ENCODE measurements around the gene PPP1R26. TPM values are rescaled to one million over a fixed set of nuclear protein-coding genes. Genes with fewer than 3 reads are reported as not detected.
"Not testable (repeated sequence)": the region's sequence is repeated elsewhere in the genome, so short reads cannot be mapped to it uniquely, and the experiment has no call there.

The PPP1R26 gene
- total RNA-seq, 1 donor from 2014 or later, result 18.5 TPM

- no peak for ATAC-seq
- no peak for DNase-seq (ENCODE audit: missing footprints)
Measured at GRCh38 chr9:135513351-135513846, 33.8 kb downstream of the PPP1R26 start.

DNA sequence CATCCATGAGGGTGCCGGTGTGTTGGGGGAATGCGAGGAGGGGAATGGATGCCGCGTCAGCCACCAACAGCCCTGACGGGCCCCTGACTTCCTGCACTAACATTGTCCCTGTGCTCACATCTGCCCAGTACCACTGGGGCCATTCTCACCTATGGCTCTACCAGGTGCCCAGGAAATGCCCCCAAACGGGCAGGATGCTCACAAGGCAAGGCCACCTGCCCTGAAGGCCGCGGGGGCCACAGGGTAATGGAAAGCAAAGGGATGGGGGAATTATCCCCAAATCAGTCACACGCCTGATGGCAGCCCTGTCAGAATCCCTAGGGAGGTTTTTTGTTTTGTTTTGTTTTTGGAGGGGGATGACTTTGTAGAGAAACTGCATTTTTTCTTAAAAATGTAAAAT is 34.3 kb downstream of the PPP1R26 start:
- intact Hi-C loops (cut with DNase I); ATAC-seq; DNase-seq (ENCODE audit: missing footprints): not testable (repeated sequence)

More at GRCh38 chr9:135513351-135513846, 33.8 kb downstream of the PPP1R26 start:
- intact Hi-C loops (cut with DNase I), result no loop called here

DNA sequence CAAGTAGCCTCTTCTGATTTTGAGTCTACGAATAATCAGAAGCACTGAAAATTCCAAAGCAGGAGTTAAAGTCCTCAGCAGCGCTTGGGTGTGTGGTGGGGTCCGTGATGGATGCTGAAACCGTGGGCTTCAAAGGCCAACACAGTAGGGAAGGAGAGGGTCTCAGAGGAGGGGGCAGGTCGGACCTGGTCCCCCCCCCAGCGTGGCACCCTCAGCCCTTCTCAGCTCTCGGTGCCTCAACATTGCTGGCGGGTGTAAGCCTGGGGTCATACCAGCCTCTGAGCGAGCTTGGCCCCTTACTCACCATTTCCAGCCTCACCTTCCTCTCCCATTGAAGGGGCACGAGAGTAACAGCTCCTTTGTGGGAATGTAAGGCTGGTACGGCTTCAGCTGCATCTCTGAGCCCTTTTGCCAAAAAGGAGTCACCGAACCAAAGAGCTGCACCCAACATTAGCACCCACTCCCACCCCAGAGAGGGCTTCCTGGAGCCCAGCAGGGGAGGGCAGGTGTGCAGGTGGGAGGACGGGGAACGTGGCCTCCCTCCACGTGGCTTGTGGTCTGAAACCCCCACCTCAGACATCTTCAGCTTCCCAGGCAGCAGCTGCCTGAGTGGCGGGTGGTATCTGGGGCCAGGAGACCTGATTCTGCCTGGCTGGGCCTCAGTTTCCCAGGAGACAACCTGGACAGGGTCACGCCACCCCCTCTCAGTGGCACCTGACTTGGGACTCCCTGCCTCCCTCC is 34.9 kb downstream of the PPP1R26 start:
- no peak for ATAC-seq
- intact Hi-C loops (cut with DNase I), result no loop called here
- DNase-seq (ENCODE audit: missing footprints), result no peak

GRCh38 chr9:135515083-135515951 is 35.7 kb downstream of the PPP1R26 start:
- no peak for DNase-seq (ENCODE audit: missing footprints)
- no peak for ATAC-seq
- intact Hi-C loops (cut with DNase I), result no loop called here

DNA sequence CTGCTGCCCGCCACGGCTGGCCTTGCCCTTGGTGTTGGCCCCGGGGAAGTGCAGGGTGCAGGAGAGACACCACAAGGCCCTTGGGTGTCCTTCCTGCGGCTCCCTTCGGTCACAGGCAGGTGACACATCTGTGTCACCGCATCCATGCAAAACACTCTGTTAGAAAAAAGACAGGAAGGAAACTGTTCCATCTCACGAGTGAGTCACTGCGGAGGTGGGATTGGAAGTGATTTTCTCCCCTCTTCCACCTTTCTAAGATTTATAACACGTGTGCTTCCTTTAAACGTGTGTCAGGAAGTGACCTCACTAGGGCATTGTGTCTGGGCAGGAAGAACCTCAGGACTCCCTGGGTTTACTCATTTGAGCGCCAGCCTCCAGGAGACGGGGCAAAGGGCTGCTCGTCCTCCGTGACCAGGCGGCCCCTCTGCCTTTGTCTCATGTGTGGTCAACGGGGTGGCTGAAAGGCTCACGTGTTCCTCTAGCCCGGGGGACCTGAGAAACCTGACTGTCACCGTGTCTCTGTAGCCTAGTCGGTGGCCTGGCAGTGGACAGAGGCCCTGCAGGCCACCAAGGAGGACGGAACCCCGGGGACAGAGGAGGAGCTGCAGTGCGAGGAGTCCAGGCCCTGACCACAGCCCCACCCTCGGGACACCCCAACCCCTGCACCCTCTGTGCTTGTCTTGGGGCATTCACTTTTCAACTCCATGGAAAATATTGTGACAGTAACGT is 36.7 kb downstream of the PPP1R26 start:
- intact Hi-C loops (cut with DNase I), result no loop called here

GRCh38 chr9:135517407-135517822 is 37.8 kb downstream of the PPP1R26 start:
- intact Hi-C loops (cut with DNase I), result no loop called here
- ATAC-seq (no peak), DNase-seq (ENCODE audit: missing footprints) (no peak)

More for the DNA sequence above, 36.7 kb downstream of the PPP1R26 start:
- DNase-seq (ENCODE audit: missing footprints), result no peak
- no peak for ATAC-seq

DNA sequence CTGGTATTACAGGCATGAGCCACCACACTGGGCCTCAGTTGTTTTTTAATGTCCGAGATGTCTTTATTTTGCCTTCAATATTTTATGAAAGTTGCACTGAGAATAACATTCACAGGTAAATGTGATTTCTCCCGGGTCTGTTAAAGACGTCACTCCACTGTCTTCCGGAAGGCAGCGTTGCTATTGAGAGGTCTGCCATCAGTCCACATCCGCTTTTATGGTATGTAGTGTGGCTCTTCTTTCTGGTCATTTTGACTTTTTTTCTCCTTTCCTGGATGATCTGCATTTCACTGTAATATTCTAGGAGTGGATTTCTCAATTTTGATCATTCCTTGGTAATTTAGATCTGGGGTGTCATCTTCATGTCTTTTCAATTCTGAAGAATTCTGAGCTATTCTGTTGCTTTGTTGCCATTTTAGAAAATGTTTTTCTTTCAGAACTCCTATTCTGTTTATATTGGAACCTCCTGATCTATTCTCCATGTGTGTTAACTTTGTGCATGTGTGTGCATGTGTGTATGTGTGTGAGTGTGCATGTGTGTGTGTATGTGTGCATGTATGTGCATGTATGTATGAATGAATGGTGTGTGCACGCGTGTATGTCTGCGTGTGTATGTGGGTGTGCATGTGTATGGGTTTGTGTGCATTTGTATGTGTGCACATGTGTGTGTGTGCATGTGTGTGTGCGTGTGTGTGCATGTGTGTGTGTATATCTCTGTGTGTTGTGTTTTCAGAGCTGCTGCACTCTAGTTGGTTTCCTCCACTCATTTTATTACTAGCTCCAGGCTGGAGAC is 39.8 kb downstream of the PPP1R26 start:
- intact Hi-C loops (cut with DNase I), result no loop called here
- DNase-seq (ENCODE audit: missing footprints), result no peak
- no peak for ATAC-seq

DNA sequence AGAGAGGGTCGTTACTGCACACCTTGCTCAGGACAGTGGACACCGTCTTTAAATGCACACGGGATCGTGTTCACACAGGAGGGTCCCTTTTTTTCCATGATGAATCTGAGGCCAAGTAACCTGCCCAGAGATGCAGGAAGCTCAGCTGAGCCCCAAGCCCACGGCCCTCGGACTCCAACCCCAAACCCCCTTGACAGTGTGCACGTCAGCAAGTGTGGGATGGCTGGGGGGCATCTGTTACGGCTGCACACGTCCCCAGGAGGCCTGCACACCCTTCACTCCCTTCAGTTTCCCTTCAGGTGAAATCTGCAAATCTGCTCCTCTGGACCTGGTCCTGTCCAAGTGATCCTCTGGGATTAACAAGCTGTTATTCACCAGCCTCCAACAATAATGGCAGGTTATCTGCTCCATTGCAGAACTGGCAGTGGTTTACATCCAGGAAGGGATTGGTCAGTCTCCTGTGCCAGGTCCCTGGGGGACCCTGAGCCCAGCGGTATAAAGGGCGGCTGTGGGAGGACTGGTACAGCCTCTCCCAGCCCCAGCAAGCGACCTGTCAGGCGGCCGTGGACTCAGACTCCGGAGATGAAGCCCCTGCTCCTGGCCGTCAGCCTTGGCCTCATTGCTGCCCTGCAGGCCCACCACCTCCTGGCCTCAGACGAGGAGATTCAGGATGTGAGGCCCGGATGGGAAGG is 41.5 kb downstream of the PPP1R26 start, which contains the start of gene LCN1:
LCN1 (plus strand) TSS at position 525 of the 692 bp plus-strand sequence; CDS start at position 583, 58 bp downstream.
- ATAC-seq (no peak), DNase-seq (ENCODE audit: missing footprints) (no peak)
- intact Hi-C loops (cut with DNase I), result no loop called here

- intact Hi-C loops (cut with DNase I), result no loop called here
- DNase-seq (ENCODE audit: missing footprints), result no peak
- no peak for ATAC-seq
Measured at GRCh38 chr9:135521608-135522095, 42.1 kb downstream of the PPP1R26 start.

GRCh38 chr9:135522137-135522877 is 42.7 kb downstream of the PPP1R26 start:
- no peak for DNase-seq (ENCODE audit: missing footprints)
- intact Hi-C loops (cut with DNase I), result no loop called here
- no peak for ATAC-seq

GRCh38 chr9:135522931-135523330 is 43.3 kb downstream of the PPP1R26 start:
- DNase-seq (ENCODE audit: missing footprints) (no peak), ATAC-seq (no peak)
- intact Hi-C loops (cut with DNase I), result no loop called here

- ATAC-seq (no peak), DNase-seq (ENCODE audit: missing footprints) (no peak)
- intact Hi-C loops (cut with DNase I), result no loop called here
Measured at GRCh38 chr9:135523521-135524129, 44.0 kb downstream of the PPP1R26 start.

DNA sequence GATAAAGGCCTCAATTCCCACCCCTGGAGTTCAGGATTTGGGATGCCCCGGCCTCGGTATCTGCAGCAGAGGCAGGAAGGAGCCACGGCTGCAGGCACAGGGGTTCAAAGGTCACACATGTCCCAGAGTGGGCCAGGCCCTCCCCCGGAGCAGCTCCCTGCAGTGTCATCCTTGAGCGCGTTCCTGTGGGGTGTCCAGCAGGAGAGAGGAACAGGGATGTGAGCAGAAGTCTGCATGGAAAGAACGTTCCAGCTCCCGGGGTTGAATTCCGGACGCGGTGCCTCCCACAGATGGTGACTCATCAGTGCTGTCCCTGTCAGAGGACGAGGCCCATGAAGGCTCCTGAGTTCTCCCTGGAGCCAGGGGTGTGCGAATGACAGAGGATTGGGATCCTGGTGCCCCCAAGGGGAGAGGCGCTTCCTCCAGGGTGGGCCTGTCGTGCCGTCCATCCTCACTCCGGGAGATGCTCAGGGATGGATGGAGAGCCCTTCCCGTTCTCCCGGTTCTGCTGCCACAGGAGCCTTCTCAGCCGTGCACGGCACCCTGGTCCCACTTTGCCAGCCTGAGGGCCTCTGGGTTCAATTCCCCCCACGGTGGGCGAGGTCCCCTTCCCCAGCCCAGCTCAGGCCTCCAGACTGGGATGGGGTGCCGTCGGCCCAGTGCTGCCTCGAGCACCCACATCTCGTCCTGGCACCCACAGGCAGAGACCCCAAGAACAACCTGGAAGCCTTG is 44.7 kb downstream of the PPP1R26 start:
- ATAC-seq, result no peak
- intact Hi-C loops (cut with DNase I), result no loop called here

GRCh38 chr9:135525241-135526088 is 45.9 kb downstream of the PPP1R26 start:
- DNase-seq (ENCODE audit: missing footprints), result no peak
- no peak for ATAC-seq
- intact Hi-C loops (cut with DNase I), result no loop called here

More for the DNA sequence above, 44.7 kb downstream of the PPP1R26 start:
- DNase-seq (ENCODE audit: missing footprints), result no peak

All from Right ventricle myocardium inferior (tissue), 1 donor.